Adrenal gland (tissue), 12 donors: Measurements from ENCODE around the gene MAP2K4. TPM values are rescaled to one million over a fixed set of nuclear protein-coding genes. Genes with fewer than 3 reads are reported as not detected.

Experiments used
- DNase-seq, 7 donors: peaks; one replicate each; pipeline ENCODE4 v3.0.0-alpha.2; 2019 to 2020
- H3K27ac ChIP-seq, 5 donors: fragments of 200-600 bp; sonication (generic) in 4 of 5; 1 replicate in 3 of 5; 2 replicates in 2 of 5; pipeline versions ENCODE4 v1.5.1 to v1.8.0; 2016 to 2020; ENCODE audit warnings: mild to moderate bottlenecking in 1 of 5
- H3K27me3 ChIP-seq: fragments of 200-600 bp; 2 replicates; pipeline ENCODE4 v1.8.0; 2021
- H3K36me3 ChIP-seq, 2 donors: fragments of 200-600 bp; replicated peaks in 1 of 2; 1 replicate in 1 of 2; 2 replicates in 1 of 2; pipeline versions ENCODE4 v1.5.1 to v1.8.0; 2018 to 2022
- H3K4me1 ChIP-seq, 2 donors: fragments of 200-600 bp; replicated peaks in 1 of 2; 1 replicate in 1 of 2; 2 replicates in 1 of 2; pipeline versions ENCODE4 v1.5.1 to v1.8.0; 2018 to 2021
- H3K4me3 ChIP-seq, 4 donors: fragments of 200-600 bp; sonication (generic) in 3 of 4; one replicate each; pipeline ENCODE4 v1.5.1; 2016 to 2018
- H3K9me3 ChIP-seq, 3 donors: fragments of 200-600 bp; sonication (generic) in 1 of 3; replicated peaks in 1 of 3; 1 replicate in 2 of 3; 2 replicates in 1 of 3; pipeline versions ENCODE4 v1.5.1 to v1.8.0; 2016 to 2021
- POLR2A ChIP-seq, 2 donors: fragments of 450-650 bp; IDR thresholded peaks; one replicate each; pipeline ENCODE4 v1.6.1; 2017; ENCODE audit warnings: antibody characterized with exemption in 2 of 2, mild to moderate bottlenecking in 2 of 2, moderate library complexity in 1 of 2
- WGBS, 4 donors: extraction: QIAGEN DNeasy Blood & Tissue Kit in 2 of 4; methylation state at CpG; one replicate each; pipeline versions ENCODE4 v1.1.5 to v1.1.7; 2013 to 2017; 5-methylcytosine and 5-hydroxymethylcytosine counted together
- intact Hi-C, 2 donors: fragments of 100-400 bp; cut with DNase I; formaldehyde crosslinking; loops; one replicate each; pipeline versions ENCODE4 v1.14.1 to v1.15.0; 2022 to 2023
- microRNA counts, 2 donors: library from miRNA; unstranded; fragments of <30 nt; microRNA quantifications; one replicate each; lab custom pipeline; 2016
- microRNA-seq, 3 donors: library from miRNA; unstranded; fragments of <30 nt; microRNA quantifications; one replicate each; pipeline ENCODE4, GENCODE V29; 2017 to 2020
- polyA plus RNA-seq, 3 donors: library from polyadenylated mRNA; stranded (reverse); fragments of 200-250 nt in 2 of 3; fragments of 350-450 nt in 1 of 3; fragmentation: Illumina TruSeq in 1 of 3; extraction: RNeasy Lipid Tissue Mini Kit (QIAGEN cat#74804) in 1 of 3; gene quantifications; one replicate each; pipeline ENCODE4 v1.2.3, GENCODE V29; 2013 to 2014
- small RNA-seq, 2 donors: library from RNA; depleted of rRNA; stranded (forward); fragments of <200 nt; gene quantifications; one replicate each; pipeline ENCODE3, GENCODE V24; 2016
- total RNA-seq, 9 donors: library from RNA; depleted of rRNA in 4 of 9; stranded (reverse); fragments of >200 nt in 4 of 9; fragments of 120-200 nt in 1 of 9; fragmentation: NEBNext Ultra II Directional in 1 of 9; extraction: Animal tissue kit (Norgen Biotek cat#: 25700) in 1 of 9; gene quantifications; one replicate each; pipeline versions ENCODE4 v1.1.0 to v1.2.4, GENCODE V29; 2013 to 2023
- TF ChIP-seq, protein P1 (sequence below), 6 experiments: fragments of 450-650 bp in 4 of 6; fragments of 200-600 bp in 2 of 6; sonication (generic) in 1 of 6; IDR thresholded peaks; 1 replicate in 5 of 6; 2 replicates in 1 of 6; pipeline versions ENCODE4 v1.5.1 to v1.8.0; 2016 to 2021; ENCODE audit warnings: antibody characterized with exemption in 6 of 6, mild to moderate bottlenecking in 2 of 6, moderate library complexity in 1 of 6
- donor health status: healthy with polysubstance abuse.
- donor health status: Bipolar disorder and iron deficiency.
- donor health status: DM: yes; HTN: yes; CAD: no.
- donor health status: DM: no; HTN: no; CAD: no.
- donor health status: DM: no; HTN: no; CAD: no.
- donor health status: DM: yes; HTN: yes; CAD: no.

Gene MAP2K4
- total and polyA plus RNA-seq, 12 donors, result 12.5 to 55.7 (median 32.0) TPM

- DNase-seq, result no peak
- Histone ChIP-seq H3K4me3 (no peak overlapping the region), H3K9me3 (no peaks in the 10 kb centered on the region), H3K4me1 (no peaks in the 10 kb centered on the region), H3K36me3 (no peaks in the 10 kb centered on the region), H3K27ac (no peak overlapping the region), H3K27me3 (no peaks in the 10 kb centered on the region)
- 76 to 85% (median 79%) methylated on average over 13 of the region's 13 CpGs for WGBS, 4 donors
- intact Hi-C loops, result loop anchor here in 1 of 2 donors (5.0 kb wide), 1 partner anchor 564 kb away; no protein-coding TSS in a partner anchor
- TF ChIP-seq POLR2A (IDR thresholded peaks at IDR 0.05), result no peak
These were observed 158.1 kb downstream of the MAP2K4 start for GRCh38 chr17:12178644-12179330.

DNA sequence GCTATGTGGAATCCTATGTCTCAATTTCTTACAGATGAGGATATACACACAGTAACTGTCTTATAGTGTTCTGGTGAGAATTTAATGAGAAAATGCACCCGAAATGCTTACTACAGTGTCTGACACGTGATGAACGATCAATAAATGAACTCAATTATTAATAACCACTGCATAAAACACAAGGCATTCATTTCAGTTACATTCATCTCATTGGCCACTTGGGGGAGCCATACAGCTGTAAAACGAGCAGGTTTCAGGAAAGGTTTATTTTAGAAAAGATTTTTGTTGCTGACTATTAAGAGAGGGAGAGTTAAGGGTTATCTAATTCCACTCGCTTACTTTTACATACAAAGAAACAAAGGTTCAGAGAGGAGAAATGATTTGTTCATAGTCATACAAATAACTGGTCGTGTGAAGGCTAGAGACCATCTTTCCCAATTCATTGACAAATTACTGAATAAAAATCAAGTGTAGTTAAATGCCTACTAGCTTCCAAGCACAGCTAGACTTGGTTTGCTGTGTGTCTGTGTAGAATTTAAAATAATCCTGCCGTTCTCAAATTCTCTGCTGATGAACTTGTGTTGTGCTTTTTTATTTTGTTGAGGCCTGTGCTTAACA, 160.1 kb downstream of the MAP2K4 start:
- Histone ChIP-seq H3K27ac (no peak overlapping the region), H3K4me1 (no peaks in the 10 kb centered on the region), H3K36me3 (no peaks in the 10 kb centered on the region), H3K9me3 (no peaks in the 10 kb centered on the region), H3K27me3 (no peaks in the 10 kb centered on the region), H3K4me3 (no peak overlapping the region)
- intact Hi-C loops, result loop anchor here in 1 of 2 donors (10.0 kb wide), 1 partner anchor 824 kb away; no protein-coding TSS in a partner anchor
- DNase-seq, result peak in 5 of 7 donors; percentile 24 to 60 (median 42)
- 7 to 12% (median 9%) methylated on average over 7 of the region's 7 CpGs for WGBS, 4 donors
- TF ChIP-seq POLR2A (IDR thresholded peaks at IDR 0.05), result no peak
- TF ChIP-seq, protein P1, sequence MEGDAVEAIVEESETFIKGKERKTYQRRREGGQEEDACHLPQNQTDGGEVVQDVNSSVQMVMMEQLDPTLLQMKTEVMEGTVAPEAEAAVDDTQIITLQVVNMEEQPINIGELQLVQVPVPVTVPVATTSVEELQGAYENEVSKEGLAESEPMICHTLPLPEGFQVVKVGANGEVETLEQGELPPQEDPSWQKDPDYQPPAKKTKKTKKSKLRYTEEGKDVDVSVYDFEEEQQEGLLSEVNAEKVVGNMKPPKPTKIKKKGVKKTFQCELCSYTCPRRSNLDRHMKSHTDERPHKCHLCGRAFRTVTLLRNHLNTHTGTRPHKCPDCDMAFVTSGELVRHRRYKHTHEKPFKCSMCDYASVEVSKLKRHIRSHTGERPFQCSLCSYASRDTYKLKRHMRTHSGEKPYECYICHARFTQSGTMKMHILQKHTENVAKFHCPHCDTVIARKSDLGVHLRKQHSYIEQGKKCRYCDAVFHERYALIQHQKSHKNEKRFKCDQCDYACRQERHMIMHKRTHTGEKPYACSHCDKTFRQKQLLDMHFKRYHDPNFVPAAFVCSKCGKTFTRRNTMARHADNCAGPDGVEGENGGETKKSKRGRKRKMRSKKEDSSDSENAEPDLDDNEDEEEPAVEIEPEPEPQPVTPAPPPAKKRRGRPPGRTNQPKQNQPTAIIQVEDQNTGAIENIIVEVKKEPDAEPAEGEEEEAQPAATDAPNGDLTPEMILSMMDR (IDR thresholded peaks at IDR 0.05), result peak; percentile 63 to 77 (median 68)

GRCh38 chr17:12187658-12188057, 167.0 kb downstream of the MAP2K4 start:
- no peak for DNase-seq
- intact Hi-C loops, result loop anchor here in 1 of 2 donors (10.0 kb wide), 1 partner anchor 817 kb away; no protein-coding TSS in a partner anchor
- TF ChIP-seq, protein P1 (IDR thresholded peaks at IDR 0.05), result no peak
- TF ChIP-seq POLR2A (IDR thresholded peaks at IDR 0.05), result no peak
- H3K9me3 ChIP-seq, result no peaks in the 10 kb centered on the region
- WGBS, 4 donors, result 71 to 80% (median 78%) methylated on average over 1 of the region's 1 CpG
- H3K4me1 ChIP-seq, result no peaks in the 10 kb centered on the region
- no peak overlapping the region for H3K4me3 ChIP-seq
- H3K27me3 ChIP-seq, result no peaks in the 10 kb centered on the region
- H3K27ac ChIP-seq, result no peak overlapping the region
- no peaks in the 10 kb centered on the region for H3K36me3 ChIP-seq

DNA sequence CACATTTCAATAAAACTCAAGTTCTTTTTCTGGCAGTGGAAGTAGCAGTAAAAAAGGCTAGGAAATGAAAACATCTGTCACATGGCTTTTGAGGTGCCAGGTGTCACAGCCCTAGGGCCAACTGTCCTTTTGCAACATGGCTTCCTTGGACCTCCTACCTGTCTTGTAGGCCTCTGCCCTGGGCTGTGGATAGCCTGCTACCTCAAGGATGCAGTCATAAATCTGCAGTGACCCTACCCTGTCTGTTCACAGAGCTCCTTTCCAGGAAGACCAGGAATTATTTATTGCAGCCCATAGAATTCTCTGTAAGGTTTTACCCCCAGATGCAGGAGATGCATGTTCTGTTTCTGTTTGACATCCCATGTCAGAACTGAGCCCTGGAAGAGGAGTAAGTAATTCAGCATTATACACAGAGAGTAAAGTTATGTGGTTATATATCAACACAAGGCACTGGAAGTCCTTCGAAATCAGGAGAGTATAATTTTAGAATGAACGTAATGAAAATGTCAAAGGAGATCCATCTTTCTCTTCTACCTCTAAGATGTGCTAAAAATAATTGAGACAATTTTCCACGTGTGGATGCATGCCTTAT, 172.6 kb downstream of the MAP2K4 start:
- no peak for DNase-seq
- Histone ChIP-seq H3K36me3 (no peaks in the 10 kb centered on the region), H3K27me3 (no peaks in the 10 kb centered on the region), H3K4me1 (no peaks in the 10 kb centered on the region), H3K4me3 (no peak overlapping the region), H3K27ac (no peak overlapping the region), H3K9me3 (no peaks in the 10 kb centered on the region)
- TF ChIP-seq, protein P1 (IDR thresholded peaks at IDR 0.05), result no peak
- no peak for TF ChIP-seq POLR2A (IDR thresholded peaks at IDR 0.05)
- intact Hi-C loops, result no loop called here
- WGBS, 4 donors, result 72 to 77% (median 74%) methylated on average over 3 of the region's 3 CpGs

MicroRNAs encoded within 50 kb of the gene (microRNA counts, 767-probe panel; counts per million panel counts)
- 0 counts per million in 2 donors for microRNA hsa-miR-744-5p (lab: Ali Mortazavi, UCI)

Small RNAs within 50 kb of the gene (microRNA-seq; reads per million reads assigned to microRNA genes)
- 2,187 to 4,145 (median 3,307) reads per million in 3 donors for gene MIR744

Small RNAs within 50 kb of the gene (small RNA-seq; reads per million reads assigned to genes)
- gene MIR744 (31.9 to 47.1 reads per million in 2 donors), gene RNU11-2P (0 reads per million in 2 donors)

Other genes with a start within 250 kb of the MAP2K4 start
- 1 to 10 TPM; 3.4 to 9.2 (median 6.0) TPM for gene ZNF18, start 23.4 kb upstream of the MAP2K4 start, total RNA-seq
- gene ZNF18, start 23.4 kb upstream of the MAP2K4 start, polyA plus RNA-seq, result 10 to 100 TPM in 2 of 3 donors, 1 to 10 TPM in 1; 4.9 to 17.5 (median 10.1) TPM